ENCODE data around the gene ADCY4. TPM values are rescaled to one million over a fixed set of nuclear protein-coding genes. Genes with fewer than 3 reads are reported as not detected.
"Not testable (repeated sequence)": the region's sequence is repeated elsewhere in the genome, so short reads cannot be mapped to it uniquely, and the experiment has no call there.

ADCY4 gene
- total and polyA plus RNA-seq, 2 donors = 12.6 to 28.7 TPM

DNA sequence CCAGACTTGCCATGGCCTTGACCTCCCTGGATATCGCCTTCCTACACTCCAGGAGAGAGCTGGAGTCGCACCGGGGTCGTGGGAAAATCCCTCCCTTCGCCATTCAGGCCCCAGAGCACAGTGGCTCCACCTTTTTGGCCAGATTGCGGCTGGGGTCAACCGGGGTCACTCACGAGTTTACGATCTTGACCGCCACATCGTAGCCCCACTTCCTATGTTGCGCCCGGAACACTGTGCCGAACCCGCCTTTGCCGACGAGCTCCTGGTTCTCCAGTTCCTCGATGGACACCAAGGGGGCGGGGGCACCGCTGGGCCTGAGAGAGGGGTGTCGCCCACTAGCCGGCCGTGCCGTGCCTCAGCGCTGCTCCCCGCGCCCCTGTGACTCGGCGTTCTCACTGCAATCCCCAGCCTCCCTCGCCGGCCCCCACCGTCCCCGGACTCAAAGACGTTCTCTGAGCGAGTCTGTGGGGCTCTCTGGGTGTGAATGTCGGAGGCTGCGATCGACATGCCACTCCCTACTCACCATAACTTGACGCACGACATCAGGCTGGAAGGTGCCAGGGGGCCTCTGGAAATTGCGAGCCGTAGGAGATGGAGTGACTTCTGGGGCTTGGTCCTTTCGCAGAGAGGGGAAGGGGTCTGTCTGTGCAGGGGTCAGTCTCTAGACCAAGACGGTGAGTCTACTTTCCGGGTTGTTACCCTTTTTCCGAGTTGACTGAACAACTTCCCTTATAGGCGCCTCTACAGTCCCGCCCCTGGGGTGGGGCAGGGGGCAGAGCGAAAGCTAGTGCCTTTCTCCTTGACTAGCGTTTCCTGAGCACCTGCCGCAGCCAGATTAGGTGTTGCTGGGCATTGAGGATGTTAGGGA, 4.6 kb upstream of the ADCY4 start, which contains the start of gene RIPK3:
TSS of gene RIPK3 (minus strand) at position 708 of the 868 bp plus-strand sequence. CDS start at position 543, 165 bp downstream.
- peak; percentile 33 for DNase-seq (ENCODE audit: extremely low spot score)
- WGBS = 15% methylated on average over 51 of the region's 51 CpGs

GRCh38 chr14:24338843-24339242, 4.0 kb upstream of the ADCY4 start:
- DNase-seq (ENCODE audit: extremely low spot score) = no peak
- Histone ChIP-seq H3K4me1 (ENCODE audit: insufficient read depth) (no peaks in the 10 kb centered on the region), H3K36me3 (ENCODE audit: insufficient read depth) (peaks cover 3% of the 10 kb centered on the region), H3K27ac (ENCODE audit: low read depth) (no peak overlapping the region), H3K4me3 (ENCODE audit: low read depth, low read length) (peak overlapping the region; percentile 38)
- 81% methylated on average over 14 of the region's 14 CpGs for WGBS

More for the DNA sequence above, 4.6 kb upstream of the ADCY4 start, which contains the start of gene RIPK3:
- H3K4me3 ChIP-seq (ENCODE audit: low read depth, low read length) = peak within 1 kb of the TSS; percentile 38
- H3K27ac ChIP-seq (ENCODE audit: low read depth) = no peak within 1 kb of the TSS
- no peaks in the 10 kb centered on the region for H3K4me1 ChIP-seq (ENCODE audit: insufficient read depth)
- H3K36me3 ChIP-seq (ENCODE audit: insufficient read depth) = peaks cover 3% of the 10 kb centered on the region

- no peaks in the 10 kb centered on the region for H3K4me1 ChIP-seq (ENCODE audit: insufficient read depth)
- no peak overlapping the region for H3K4me3 ChIP-seq (ENCODE audit: low read depth, low read length)
- no peak for DNase-seq (ENCODE audit: extremely low spot score)
- no peak overlapping the region for H3K27ac ChIP-seq (ENCODE audit: low read depth)
- H3K36me3 ChIP-seq (ENCODE audit: insufficient read depth) = peaks cover 3% of the 10 kb centered on the region
- WGBS = 94% methylated on average over 8 of the region's 8 CpGs
These were observed 2.9 kb upstream of the ADCY4 start for GRCh38 chr14:24337824-24338175.

DNA sequence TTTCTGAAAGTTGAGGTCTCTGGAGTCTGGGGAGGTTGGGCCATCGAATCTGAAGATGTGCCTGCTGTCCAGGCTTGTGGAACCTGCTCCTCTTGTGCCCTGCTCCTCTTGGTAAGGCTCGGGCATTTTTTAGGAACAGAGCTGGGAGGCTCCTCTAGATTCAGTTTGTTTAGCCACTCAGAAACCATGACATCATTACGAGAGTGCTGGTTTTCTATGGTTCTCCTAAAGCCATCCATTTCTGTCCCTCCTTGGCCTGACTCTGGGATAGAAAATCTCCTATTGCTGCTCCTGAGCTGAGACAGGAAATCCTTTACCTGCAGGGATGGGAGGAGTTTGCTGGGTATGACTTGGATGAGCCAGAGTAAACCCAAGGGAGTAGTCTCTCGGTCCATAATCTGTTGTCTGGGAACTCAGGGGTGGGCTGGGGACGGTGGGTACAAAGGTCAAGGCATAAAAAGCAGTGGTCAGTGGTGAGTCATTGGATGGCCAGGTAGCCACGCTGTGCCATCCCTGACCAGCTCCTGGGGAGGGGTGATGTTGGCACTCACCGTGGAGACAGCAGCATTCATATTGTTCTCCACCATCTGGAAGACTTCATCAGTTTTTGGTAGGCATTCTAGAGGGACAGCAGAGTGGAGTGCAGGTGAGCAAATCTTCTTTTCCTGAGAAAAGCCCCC, 2.4 kb upstream of the ADCY4 start:
- Histone ChIP-seq H3K4me3 (ENCODE audit: low read depth, low read length) (no peak overlapping the region), H3K4me1 (ENCODE audit: insufficient read depth) (no peaks in the 10 kb centered on the region), H3K36me3 (ENCODE audit: insufficient read depth) (peaks cover 3% of the 10 kb centered on the region), H3K27ac (ENCODE audit: low read depth) (no peak overlapping the region)
- no peak for DNase-seq (ENCODE audit: extremely low spot score)
- WGBS = 91% methylated on average over 7 of the region's 7 CpGs

DNA sequence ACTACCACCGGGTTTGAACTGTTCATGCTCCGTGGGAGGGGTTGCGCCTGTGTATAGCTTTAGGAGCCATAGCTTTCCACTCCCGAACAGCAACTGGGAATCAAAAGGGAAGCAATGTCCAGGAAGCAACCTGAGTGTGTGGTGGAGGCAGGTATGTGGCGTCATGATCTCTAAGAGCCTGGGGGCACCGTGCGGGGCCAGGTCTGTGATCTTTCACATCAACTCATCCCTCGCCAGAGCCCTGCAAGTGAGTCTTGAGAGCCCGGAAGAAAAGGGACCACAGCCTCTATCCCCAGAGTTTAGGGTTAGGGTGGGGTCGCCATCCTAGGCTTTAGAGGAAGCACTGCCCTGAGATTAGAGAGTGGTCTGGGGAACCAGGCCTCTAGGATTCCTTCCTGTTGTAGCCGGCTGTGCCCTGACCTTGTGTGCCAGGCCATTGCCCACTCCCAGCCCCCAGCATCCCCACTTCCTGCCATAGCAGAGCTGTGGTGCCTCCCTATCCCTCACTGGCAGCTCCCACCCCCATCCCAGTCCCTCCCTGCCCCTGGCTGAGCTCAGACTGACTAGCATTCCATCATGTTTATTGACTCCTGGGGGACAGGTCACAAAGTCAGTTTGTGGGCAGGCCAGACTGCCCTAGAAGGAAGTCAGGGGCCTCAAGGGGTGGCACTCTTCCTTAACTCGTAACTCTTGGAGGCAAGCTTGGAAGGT, 745 bp upstream of the ADCY4 start:
- H3K4me1 ChIP-seq (ENCODE audit: insufficient read depth) = no peaks in the 10 kb centered on the region
- H3K36me3 ChIP-seq (ENCODE audit: insufficient read depth) = peaks cover 3% of the 10 kb centered on the region
- H3K27ac ChIP-seq (ENCODE audit: low read depth) = no peak overlapping the region
- 66% methylated on average over 12 of the region's 12 CpGs for WGBS
- DNase-seq (ENCODE audit: extremely low spot score) = no peak
- H3K4me3 ChIP-seq (ENCODE audit: low read depth, low read length) = no peak overlapping the region

DNA sequence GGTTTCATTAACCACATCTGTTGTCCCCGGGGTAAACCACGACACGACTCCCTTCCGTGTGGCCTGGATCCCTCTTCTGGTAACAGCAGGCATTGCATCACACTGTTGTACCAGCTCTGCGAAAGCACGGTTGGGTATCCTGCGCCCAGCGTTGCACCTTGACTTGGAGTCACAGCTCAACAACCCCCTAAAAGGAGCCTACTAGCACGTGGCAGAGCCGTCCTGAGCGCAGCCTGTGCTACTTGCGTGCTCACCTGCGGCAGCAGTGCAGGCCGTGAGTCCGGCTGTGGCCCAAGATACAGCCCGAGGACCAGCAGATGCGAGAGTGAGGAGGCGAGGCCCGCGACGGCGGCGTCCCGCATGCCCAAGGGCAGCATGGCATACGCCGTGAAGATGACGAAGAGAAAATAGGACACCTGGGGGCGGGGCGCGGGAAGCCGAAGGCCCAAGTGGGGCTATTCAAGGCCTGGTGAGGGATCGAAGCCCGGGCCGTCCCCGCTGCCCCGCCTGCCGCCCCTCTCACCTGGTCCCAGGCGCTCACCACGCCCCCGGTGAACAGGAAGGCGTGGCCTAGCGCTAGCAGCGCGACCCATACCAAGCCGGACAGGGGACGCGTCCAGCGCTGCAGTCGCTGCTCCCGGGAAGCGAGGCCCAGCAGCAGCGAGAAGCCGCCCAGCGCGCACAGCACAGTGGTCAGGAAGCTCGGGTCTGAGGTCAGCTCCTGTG, 2.4 kb downstream of the ADCY4 start:
- H3K4me1 ChIP-seq (ENCODE audit: insufficient read depth) = no peaks in the 10 kb centered on the region
- H3K27ac ChIP-seq (ENCODE audit: low read depth) = no peak overlapping the region
- peaks cover 3% of the 10 kb centered on the region for H3K36me3 ChIP-seq (ENCODE audit: insufficient read depth)
- WGBS = 16% methylated on average over 56 of the region's 56 CpGs
- no peak overlapping the region for H3K4me3 ChIP-seq (ENCODE audit: low read depth, low read length)
- DNase-seq (ENCODE audit: extremely low spot score) = no peak

DNA sequence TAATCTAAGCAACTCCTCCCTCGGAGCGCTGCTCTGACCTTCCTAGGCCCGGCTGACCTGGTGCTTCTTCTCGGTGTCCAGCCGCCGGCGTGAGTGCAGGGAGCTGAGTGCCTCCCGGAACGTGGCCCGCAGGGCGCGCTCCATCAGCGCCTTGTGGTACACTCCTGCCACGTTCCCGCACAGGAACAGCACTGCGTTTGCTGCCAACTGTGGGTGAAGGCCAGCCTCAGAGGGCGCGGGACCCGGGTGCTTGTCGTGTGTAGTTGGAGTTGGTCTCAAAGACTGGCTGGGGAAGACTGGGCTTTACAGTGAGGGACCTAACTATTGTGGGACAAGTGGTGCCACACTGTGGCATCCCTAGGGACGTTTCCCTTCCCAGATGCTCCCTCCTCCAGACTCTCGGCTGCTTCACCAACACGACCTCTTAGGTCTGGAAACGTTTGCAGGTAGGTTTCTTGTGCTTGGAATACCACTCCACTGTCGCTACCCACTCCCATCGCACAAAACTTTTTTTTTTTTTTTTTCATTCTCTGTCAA, 3.1 kb downstream of the ADCY4 start:
- WGBS = 60% methylated on average over 26 of the region's 26 CpGs
- no peak overlapping the region for H3K4me3 ChIP-seq (ENCODE audit: low read depth, low read length)
- H3K4me1 ChIP-seq (ENCODE audit: insufficient read depth) = no peaks in the 10 kb centered on the region
- H3K27ac ChIP-seq (ENCODE audit: low read depth) = no peak overlapping the region
- no peak for DNase-seq (ENCODE audit: extremely low spot score)
- peaks cover 2% of the 10 kb centered on the region for H3K36me3 ChIP-seq (ENCODE audit: insufficient read depth)

DNA sequence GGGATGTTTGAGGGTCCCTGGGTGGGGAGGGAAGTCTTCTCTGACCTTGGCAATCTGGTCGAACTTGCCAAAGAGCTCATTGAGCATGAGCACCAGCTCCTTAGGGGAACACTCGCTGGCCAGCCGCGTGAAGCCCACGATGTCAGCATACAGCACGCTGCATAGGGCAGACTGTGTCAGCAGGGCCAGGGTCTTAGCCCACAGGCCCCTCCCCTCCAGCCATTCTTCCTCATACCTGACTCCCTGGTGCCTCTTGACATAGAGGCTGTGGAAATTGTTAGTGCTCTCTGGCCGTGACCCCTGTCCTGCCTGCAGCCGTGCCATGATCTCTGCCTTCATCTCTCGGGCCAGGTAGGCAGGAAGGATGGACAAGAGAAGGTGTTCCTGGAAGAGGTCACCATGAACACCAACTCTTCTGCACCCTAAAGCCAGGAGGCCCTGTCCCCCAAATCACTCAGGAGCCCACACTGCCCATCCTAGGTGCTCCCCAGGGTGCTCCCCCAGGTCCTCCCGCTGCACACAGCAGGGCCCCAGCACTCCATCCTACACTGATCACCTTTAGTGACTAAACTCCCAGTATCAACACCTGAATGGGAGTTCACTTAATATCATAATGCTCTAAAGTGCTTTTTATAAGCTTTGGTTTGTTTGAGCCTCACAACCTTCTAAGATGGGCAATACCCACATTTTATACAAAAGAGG, 3.7 kb downstream of the ADCY4 start:
- 91% methylated on average over 10 of the region's 10 CpGs for WGBS
- Histone ChIP-seq H3K36me3 (ENCODE audit: insufficient read depth) (no peaks in the 10 kb centered on the region), H3K4me3 (ENCODE audit: low read depth, low read length) (no peak overlapping the region), H3K27ac (ENCODE audit: low read depth) (no peak overlapping the region), H3K4me1 (ENCODE audit: insufficient read depth) (no peaks in the 10 kb centered on the region)
- no peak for DNase-seq (ENCODE audit: extremely low spot score)

DNA sequence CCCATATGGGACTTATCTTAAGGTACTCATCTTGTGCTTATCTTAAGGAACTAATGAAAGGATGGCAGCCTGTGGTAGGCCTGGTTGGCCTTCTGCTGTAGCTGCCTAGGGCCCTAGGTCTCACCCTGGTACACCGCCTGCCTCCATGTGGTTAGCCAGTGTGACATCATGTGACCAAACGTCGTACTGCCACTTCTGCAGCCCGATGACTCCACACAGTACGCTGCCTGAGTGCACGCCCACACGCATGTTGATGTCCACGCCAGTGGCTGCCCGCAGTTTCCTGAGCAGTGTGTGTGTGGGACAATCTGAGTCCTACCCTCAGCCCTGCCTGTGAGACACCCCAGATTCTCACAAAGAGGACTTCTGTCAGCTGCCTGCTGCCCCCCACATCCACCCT, 5.1 kb downstream of the ADCY4 start:
- H3K27ac ChIP-seq (ENCODE audit: low read depth) = no peak overlapping the region
- H3K4me3 ChIP-seq (ENCODE audit: low read depth, low read length) = no peak overlapping the region
- DNase-seq (ENCODE audit: extremely low spot score) = no peak
- no peaks in the 10 kb centered on the region for H3K4me1 ChIP-seq (ENCODE audit: insufficient read depth)
- H3K36me3 ChIP-seq (ENCODE audit: insufficient read depth) = no peaks in the 10 kb centered on the region
- 80% methylated on average over 9 of the region's 9 CpGs for WGBS

GRCh38 chr14:24329073-24329663, 5.7 kb downstream of the ADCY4 start:
- DNase-seq (ENCODE audit: extremely low spot score) = no peak

DNA sequence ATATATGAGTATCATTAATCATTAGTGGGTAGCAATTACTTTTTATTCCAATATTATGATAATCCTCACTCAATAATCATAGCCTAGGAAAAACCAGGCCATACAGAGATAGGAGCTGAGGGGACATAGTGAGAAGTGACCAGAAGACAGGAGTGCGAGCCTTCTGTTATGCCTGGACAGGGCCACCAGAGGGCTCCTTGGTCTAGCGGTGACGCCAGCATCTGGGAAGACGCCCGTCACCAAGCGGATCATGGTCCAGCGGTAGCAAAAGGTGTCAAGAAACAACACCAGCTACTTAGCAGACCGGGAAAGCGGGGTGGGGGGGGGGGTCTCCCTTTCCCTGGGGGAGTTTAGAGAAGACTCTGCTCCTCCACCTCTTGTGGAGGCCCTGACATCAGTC, 7.0 kb downstream of the ADCY4 start:
- H3K36me3 ChIP-seq (ENCODE audit: insufficient read depth); DNase-seq (ENCODE audit: extremely low spot score); H3K4me3 ChIP-seq (ENCODE audit: low read depth, low read length); H3K27ac ChIP-seq (ENCODE audit: low read depth); H3K4me1 ChIP-seq (ENCODE audit: insufficient read depth): not testable (repeated sequence)
- WGBS = 4% methylated on average over 9 of the region's 9 CpGs

More at GRCh38 chr14:24329073-24329663, 5.7 kb downstream of the ADCY4 start:
- H3K4me3 ChIP-seq (ENCODE audit: low read depth, low read length) = no peak overlapping the region
- WGBS = 87% methylated on average over 12 of the region's 12 CpGs
- no peak overlapping the region for H3K27ac ChIP-seq (ENCODE audit: low read depth)
- H3K36me3 ChIP-seq (ENCODE audit: insufficient read depth) = no peaks in the 10 kb centered on the region
- no peaks in the 10 kb centered on the region for H3K4me1 ChIP-seq (ENCODE audit: insufficient read depth)

- DNase-seq (ENCODE audit: extremely low spot score) = no peak
- Histone ChIP-seq H3K4me3 (ENCODE audit: low read depth, low read length) (no peak overlapping the region), H3K27ac (ENCODE audit: low read depth) (no peak overlapping the region), H3K36me3 (ENCODE audit: insufficient read depth) (no peaks in the 10 kb centered on the region), H3K4me1 (ENCODE audit: insufficient read depth) (no peaks in the 10 kb centered on the region)
- 70% methylated on average over 2 of the region's 2 CpGs for WGBS
These were observed 7.6 kb downstream of the ADCY4 start for GRCh38 chr14:24327303-24327702.
